ENCODE data around the gene MON1B.
"Not testable (repeated sequence)": the region's sequence is repeated elsewhere in the genome, so short reads cannot be mapped to it uniquely, and the experiment has no call there.

The MON1B gene

GRCh38 chr16:77234611-77235010 is 43.6 kb downstream of the MON1B start:
- Histone ChIP-seq H3K4me3 (ENCODE audit: low read depth in 1 of 5, low read length in 5 of 5) (no peak overlapping the region), H3K4me1 (ENCODE audit: control insufficient read depth in 5 of 5, insufficient read depth in 5 of 5, low read length in 5 of 5) (peaks cover 4 to 8% (median 5%) of the 10 kb centered on the region in 5 donors), H3K9me3 (ENCODE audit: control insufficient read depth in 5 of 5, low read length in 5 of 5) (no peaks in the 10 kb centered on the region), H3K27me3 (ENCODE audit: control insufficient read depth in 5 of 5, insufficient read depth in 4 of 5, low read length in 5 of 5) (peaks cover 0 to 6% (median 0%) of the 10 kb centered on the region in 5 donors), H3K27ac (ENCODE audit: low read depth, low read length) (no peak overlapping the region), H3K36me3 (ENCODE audit: control insufficient read depth in 5 of 5, insufficient read depth in 5 of 5, low read length in 5 of 5) (no peaks in the 10 kb centered on the region), H3K9ac (ENCODE audit: low read length in 5 of 5) (no peak overlapping the region)

DNA sequence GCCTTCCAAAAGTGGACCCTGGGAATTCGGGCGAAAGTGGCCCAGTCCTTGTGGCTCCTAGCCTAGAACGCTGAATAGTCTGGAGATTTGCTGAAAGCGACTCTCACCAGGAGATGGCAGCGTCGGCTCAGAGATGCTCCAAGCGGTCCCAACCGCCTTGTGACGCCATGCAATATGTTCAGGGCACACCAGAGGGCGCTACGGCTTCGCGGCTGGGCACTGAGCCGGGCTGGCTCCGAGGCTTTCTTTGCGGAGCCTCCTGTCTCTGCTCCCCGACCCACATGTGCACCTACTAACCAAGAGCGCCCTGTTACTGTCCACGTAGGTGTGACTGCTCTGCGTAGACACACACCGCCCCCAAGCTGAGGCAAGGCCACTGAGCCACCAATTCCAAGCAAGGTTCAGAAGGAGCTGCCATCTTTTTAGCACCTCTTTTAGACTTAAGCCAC is 45.1 kb downstream of the MON1B start:
- H3K9ac ChIP-seq (ENCODE audit: low read length in 5 of 5) = no peak overlapping the region
- H3K4me1 ChIP-seq (ENCODE audit: control insufficient read depth in 5 of 5, insufficient read depth in 5 of 5, low read length in 5 of 5) = peaks cover 4 to 8% (median 5%) of the 10 kb centered on the region in 5 donors
- H3K27ac ChIP-seq (ENCODE audit: low read depth, low read length) = no peak overlapping the region
- H3K9me3 ChIP-seq (ENCODE audit: control insufficient read depth in 5 of 5, low read length in 5 of 5) = no peaks in the 10 kb centered on the region
- H3K36me3 ChIP-seq (ENCODE audit: control insufficient read depth in 5 of 5, insufficient read depth in 5 of 5, low read length in 5 of 5) = no peaks in the 10 kb centered on the region
- H3K27me3 ChIP-seq (ENCODE audit: control insufficient read depth in 5 of 5, insufficient read depth in 4 of 5, low read length in 5 of 5) = peaks cover 0 to 6% (median 0%) of the 10 kb centered on the region in 5 donors
- peak overlapping the region; percentile 6 to 65 (median 48) for H3K4me3 ChIP-seq (ENCODE audit: low read depth in 1 of 5, low read length in 5 of 5)

DNA sequence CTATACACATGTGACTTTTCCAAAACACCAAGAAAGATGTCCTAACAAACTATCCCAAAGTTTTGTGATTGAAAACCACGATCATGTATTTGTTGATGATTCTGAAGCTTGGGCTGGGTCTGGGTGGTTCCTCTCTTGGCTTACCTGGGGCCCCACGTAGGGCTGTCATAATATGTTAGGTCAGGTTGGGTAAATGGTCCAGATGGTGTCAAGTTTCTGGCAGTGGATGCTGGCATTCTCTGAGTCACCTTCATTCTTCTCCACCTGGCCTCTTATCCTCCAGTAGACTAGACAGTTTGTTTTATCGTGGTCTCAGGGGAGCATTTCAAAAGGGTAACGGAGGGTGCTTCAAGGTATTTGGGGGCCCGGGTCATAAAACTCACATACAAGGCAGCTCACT is 47.6 kb downstream of the MON1B start:
- peaks cover 4 to 8% (median 5%) of the 10 kb centered on the region in 5 donors for H3K4me1 ChIP-seq (ENCODE audit: control insufficient read depth in 5 of 5, insufficient read depth in 5 of 5, low read length in 5 of 5)
- H3K27me3 ChIP-seq (ENCODE audit: control insufficient read depth in 5 of 5, insufficient read depth in 4 of 5, low read length in 5 of 5) = peaks cover 0 to 6% (median 0%) of the 10 kb centered on the region in 5 donors
- no peaks in the 10 kb centered on the region for H3K36me3 ChIP-seq (ENCODE audit: control insufficient read depth in 5 of 5, insufficient read depth in 5 of 5, low read length in 5 of 5)
- no peak overlapping the region for H3K9ac ChIP-seq (ENCODE audit: low read length in 5 of 5)
- H3K9me3 ChIP-seq (ENCODE audit: control insufficient read depth in 5 of 5, low read length in 5 of 5) = no peaks in the 10 kb centered on the region
- H3K4me3 ChIP-seq (ENCODE audit: low read depth in 1 of 5, low read length in 5 of 5) = no peak overlapping the region
- no peak overlapping the region for H3K27ac ChIP-seq (ENCODE audit: low read depth, low read length)

DNA sequence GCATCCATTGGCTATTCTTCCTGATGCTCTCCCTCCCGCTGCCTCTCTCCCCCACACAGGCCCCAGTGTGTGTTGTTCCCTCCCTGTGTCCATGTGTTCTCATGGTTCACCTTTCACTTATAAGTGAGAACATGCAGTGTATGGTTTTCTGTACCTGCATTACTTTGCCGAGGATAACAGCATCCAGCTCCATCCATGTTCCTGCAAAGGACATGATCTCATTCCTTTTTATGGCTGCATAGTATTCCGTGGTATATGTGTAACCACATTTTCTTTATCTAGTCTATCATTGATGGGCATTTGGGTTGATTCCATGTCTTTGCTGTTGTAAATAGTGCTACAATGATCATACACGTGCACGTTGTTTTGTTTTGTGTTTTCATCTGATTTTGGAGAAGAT is 51.5 kb downstream of the MON1B start:
- H3K27me3 ChIP-seq (ENCODE audit: control insufficient read depth in 5 of 5, insufficient read depth in 4 of 5, low read length in 5 of 5); H3K36me3 ChIP-seq (ENCODE audit: control insufficient read depth in 5 of 5, insufficient read depth in 5 of 5, low read length in 5 of 5); H3K9ac ChIP-seq (ENCODE audit: low read length in 5 of 5); H3K27ac ChIP-seq (ENCODE audit: low read depth, low read length); H3K4me3 ChIP-seq (ENCODE audit: low read depth in 1 of 5, low read length in 5 of 5); H3K9me3 ChIP-seq (ENCODE audit: control insufficient read depth in 5 of 5, low read length in 5 of 5): not testable (repeated sequence)
- peaks cover 0 to 10% (median 6%) of the 10 kb centered on the region in 5 donors for H3K4me1 ChIP-seq (ENCODE audit: control insufficient read depth in 5 of 5, insufficient read depth in 5 of 5, low read length in 5 of 5)

DNA sequence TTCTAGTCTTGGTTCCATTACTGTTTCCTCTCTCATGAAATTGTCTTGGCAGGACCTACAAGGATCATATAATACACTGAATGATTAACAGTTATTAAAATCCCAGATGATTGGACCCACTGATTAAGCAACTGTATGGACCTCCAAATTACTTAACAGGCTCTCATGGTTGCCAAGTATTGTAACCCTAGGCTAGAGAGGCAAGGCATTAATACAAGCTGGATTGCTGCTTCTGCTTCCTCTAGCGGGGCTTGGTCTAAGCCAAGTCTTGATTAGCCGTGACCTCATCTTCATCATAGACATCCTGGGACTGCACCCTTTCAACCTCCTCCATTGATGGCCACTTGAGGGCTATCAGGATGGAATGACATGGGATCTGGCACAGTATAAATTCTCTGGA is 55.2 kb downstream of the MON1B start:
- H3K4me1 ChIP-seq (ENCODE audit: control insufficient read depth in 5 of 5, insufficient read depth in 5 of 5, low read length in 5 of 5) = peaks cover 0 to 13% (median 6%) of the 10 kb centered on the region in 5 donors
- no peaks in the 10 kb centered on the region for H3K27me3 ChIP-seq (ENCODE audit: control insufficient read depth in 5 of 5, insufficient read depth in 4 of 5, low read length in 5 of 5)
- no peak overlapping the region for H3K9ac ChIP-seq (ENCODE audit: low read length in 5 of 5)
- H3K36me3 ChIP-seq (ENCODE audit: control insufficient read depth in 5 of 5, insufficient read depth in 5 of 5, low read length in 5 of 5) = no peaks in the 10 kb centered on the region
- no peak overlapping the region for H3K27ac ChIP-seq (ENCODE audit: low read depth, low read length)
- no peaks in the 10 kb centered on the region for H3K9me3 ChIP-seq (ENCODE audit: control insufficient read depth in 5 of 5, low read length in 5 of 5)
- no peak overlapping the region for H3K4me3 ChIP-seq (ENCODE audit: low read depth in 1 of 5, low read length in 5 of 5)

DNA sequence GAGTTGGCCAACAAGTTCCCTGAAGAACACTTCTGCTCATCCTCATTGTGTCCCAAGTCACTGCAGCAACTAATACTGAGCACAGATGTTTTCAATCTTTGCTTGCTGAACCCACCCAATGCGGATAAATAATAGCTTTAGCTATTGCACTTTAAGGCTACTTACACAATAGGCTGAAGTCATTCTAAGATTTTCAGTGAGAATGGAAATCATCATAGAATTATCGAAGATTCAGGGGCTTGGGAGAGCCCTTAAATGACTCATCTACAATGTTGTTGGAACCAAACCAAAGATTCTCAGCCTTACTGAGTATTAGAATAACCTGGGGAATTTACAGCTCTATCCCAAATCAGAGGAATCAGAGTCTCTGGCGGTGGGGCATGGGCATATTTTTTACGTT is 59.4 kb downstream of the MON1B start:
- Histone ChIP-seq H3K27me3 (ENCODE audit: control insufficient read depth in 5 of 5, insufficient read depth in 4 of 5, low read length in 5 of 5) (no peaks in the 10 kb centered on the region), H3K36me3 (ENCODE audit: control insufficient read depth in 5 of 5, insufficient read depth in 5 of 5, low read length in 5 of 5) (no peaks in the 10 kb centered on the region), H3K4me3 (ENCODE audit: low read depth in 1 of 5, low read length in 5 of 5) (no peak overlapping the region), H3K9me3 (ENCODE audit: control insufficient read depth in 5 of 5, low read length in 5 of 5) (no peaks in the 10 kb centered on the region), H3K4me1 (ENCODE audit: control insufficient read depth in 5 of 5, insufficient read depth in 5 of 5, low read length in 5 of 5) (peaks cover 0 to 13% (median 6%) of the 10 kb centered on the region in 5 donors), H3K27ac (ENCODE audit: low read depth, low read length) (no peak overlapping the region), H3K9ac (ENCODE audit: low read length in 5 of 5) (no peak overlapping the region)

Data from subcutaneous abdominal adipose tissue (tissue), 5 donors.